ENCODE measurements around the gene C16orf87.

GRCh38 chr16:46775214-46775613, 55.8 kb downstream of the C16orf87 start:
- no peak for TF ChIP-seq SP1 (IDR thresholded peaks at IDR 0.05)
- TF ChIP-seq TARDBP (IDR thresholded peaks at IDR 0.05) = no peak
- TF ChIP-seq SUZ12 (IDR thresholded peaks at IDR 0.05) = no peak
- TF ChIP-seq NFRKB (IDR thresholded peaks at IDR 0.05) = no peak
